IPS DF 19.7 (cell line): Measurements from ENCODE around the gene MYG1.

Experiments used
- DNase-seq: peaks from one replicate; pipeline ENCODE4 v3.0.0-alpha.2; 2013; ENCODE audit warnings: low read depth, low spot score

MYG1 gene

GRCh38 chr12:53299454-53300180, at the start of gene MYG1:
Gene MYG1 (plus strand): TSS chr12:53299695. CDS start chr12:53299738, 43 bp downstream.
- peak; percentile 85 for DNase-seq

GRCh38 chr12:53251477-53252348, 47.8 kb upstream of the MYG1 start:
- DNase-seq: no peak

- no peak for DNase-seq
These were observed 47.1 kb upstream of the MYG1 start for GRCh38 chr12:53252349-53252916.

GRCh38 chr12:53253298-53253697, 46.2 kb upstream of the MYG1 start:
- DNase-seq: no peak

GRCh38 chr12:53254816-53255545, 44.5 kb upstream of the MYG1 start:
- DNase-seq: no peak

- DNase-seq: no peak
These were observed 43.5 kb upstream of the MYG1 start for GRCh38 chr12:53255996-53256395.

- DNase-seq: no peak
These were observed 40.7 kb upstream of the MYG1 start for GRCh38 chr12:53258541-53259539.

GRCh38 chr12:53259891-53260290, 39.6 kb upstream of the MYG1 start:
- DNase-seq: no peak

- no peak for DNase-seq
These were observed 33.7 kb upstream of the MYG1 start for GRCh38 chr12:53265783-53266182.

GRCh38 chr12:53267306-53267998, 32.0 kb upstream of the MYG1 start:
- DNase-seq: no peak

- peak; percentile 84 for DNase-seq
These were observed 31.4 kb upstream of the MYG1 start, which contains the start of gene ESPL1 for GRCh38 chr12:53267999-53268629. Gene ESPL1 (plus strand): TSS chr12:53268299. CDS start chr12:53268767, 468 bp downstream.

- no peak for DNase-seq
These were observed 30.6 kb upstream of the MYG1 start for GRCh38 chr12:53268630-53269562.

GRCh38 chr12:53274445-53274844, 25.1 kb upstream of the MYG1 start:
- no peak for DNase-seq

GRCh38 chr12:53276511-53276910, 23.0 kb upstream of the MYG1 start:
- no peak for DNase-seq

- DNase-seq: no peak
These were observed 21.5 kb upstream of the MYG1 start for GRCh38 chr12:53277981-53278380.

GRCh38 chr12:53279283-53279869, 20.1 kb upstream of the MYG1 start:
- DNase-seq: no peak

GRCh38 chr12:53279888-53280498, 19.5 kb upstream of the MYG1 start:
- DNase-seq: no peak
